ENCODE measurements around the gene WWC2. TPM values are rescaled to one million over a fixed set of nuclear protein-coding genes. Genes with fewer than 3 reads are reported as not detected.

The WWC2 gene
- total RNA-seq, 4 donors from 2014 or later = 28.2 to 38.5 (median 37.0) TPM

DNA sequence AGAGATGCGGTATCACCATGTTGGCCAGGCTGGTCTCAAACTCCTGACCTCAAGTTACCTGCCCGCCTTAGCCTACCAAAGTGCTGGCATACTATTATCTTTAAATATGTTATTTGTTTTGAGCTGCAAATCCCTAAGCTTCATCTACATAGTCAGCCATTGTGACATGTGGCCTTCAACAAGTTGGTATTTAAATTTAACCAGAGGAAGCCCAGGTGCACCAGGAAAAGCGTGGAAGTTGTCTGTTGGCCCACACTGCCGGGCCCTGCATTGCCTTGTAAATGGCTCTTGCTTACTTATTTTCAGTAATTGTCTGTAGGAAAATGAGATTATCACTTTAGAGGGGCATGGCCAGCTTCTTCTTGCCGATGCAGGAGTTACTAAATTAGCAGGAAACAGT is 6.0 kb downstream of the WWC2 start:
- TF ChIP-seq, protein P1, sequence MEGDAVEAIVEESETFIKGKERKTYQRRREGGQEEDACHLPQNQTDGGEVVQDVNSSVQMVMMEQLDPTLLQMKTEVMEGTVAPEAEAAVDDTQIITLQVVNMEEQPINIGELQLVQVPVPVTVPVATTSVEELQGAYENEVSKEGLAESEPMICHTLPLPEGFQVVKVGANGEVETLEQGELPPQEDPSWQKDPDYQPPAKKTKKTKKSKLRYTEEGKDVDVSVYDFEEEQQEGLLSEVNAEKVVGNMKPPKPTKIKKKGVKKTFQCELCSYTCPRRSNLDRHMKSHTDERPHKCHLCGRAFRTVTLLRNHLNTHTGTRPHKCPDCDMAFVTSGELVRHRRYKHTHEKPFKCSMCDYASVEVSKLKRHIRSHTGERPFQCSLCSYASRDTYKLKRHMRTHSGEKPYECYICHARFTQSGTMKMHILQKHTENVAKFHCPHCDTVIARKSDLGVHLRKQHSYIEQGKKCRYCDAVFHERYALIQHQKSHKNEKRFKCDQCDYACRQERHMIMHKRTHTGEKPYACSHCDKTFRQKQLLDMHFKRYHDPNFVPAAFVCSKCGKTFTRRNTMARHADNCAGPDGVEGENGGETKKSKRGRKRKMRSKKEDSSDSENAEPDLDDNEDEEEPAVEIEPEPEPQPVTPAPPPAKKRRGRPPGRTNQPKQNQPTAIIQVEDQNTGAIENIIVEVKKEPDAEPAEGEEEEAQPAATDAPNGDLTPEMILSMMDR (IDR thresholded peaks at IDR 0.05) = no peak
- no peak for TF ChIP-seq POLR2AphosphoS5 (IDR thresholded peaks at IDR 0.05)
- no peak for TF ChIP-seq POLR2A (IDR thresholded peaks at IDR 0.05; ENCODE audit: low read depth)
- TF ChIP-seq EP300 (IDR thresholded peaks at IDR 0.05) = no peak
- H3K9me3 ChIP-seq = no peaks in the 10 kb centered on the region
- no peak overlapping the region for H3K4me3 ChIP-seq
- H3K27me3 ChIP-seq = no peaks in the 10 kb centered on the region
- H3K36me3 ChIP-seq = no peaks in the 10 kb centered on the region
- DNase-seq (ENCODE audit: extremely low spot score) = no peak
- no peak overlapping the region for H3K27ac ChIP-seq (replicated peaks in 1 of 4)
- 97% methylated on average over 5 of the region's 5 CpGs for WGBS
- peaks cover 20 to 45% (median 27%) of the 10 kb centered on the region in 4 donors for H3K4me1 ChIP-seq
- intact Hi-C loops (cut with DNase I) = loop anchor here (10.0 kb wide), 1 partner anchor 70 kb away; no protein-coding TSS in a partner anchor

DNA sequence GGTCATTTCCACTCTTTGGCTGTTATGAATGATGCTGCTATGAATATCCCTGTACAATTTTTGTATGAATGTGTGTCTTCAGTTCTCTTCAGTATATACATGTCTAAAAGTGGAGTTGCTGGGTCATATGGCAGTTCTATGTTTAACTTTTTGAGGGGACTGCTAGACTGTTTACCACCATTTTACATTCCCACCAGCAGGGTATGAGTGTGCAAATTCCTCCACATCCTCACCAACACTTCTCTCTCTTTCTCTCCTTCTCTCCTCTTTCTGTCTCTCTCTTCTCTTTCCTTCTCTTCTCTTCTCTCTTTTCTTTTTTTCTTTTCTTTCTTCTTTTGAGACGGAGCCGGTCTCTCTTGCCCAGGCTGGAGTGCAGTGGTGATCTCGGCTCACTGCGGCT is 7.8 kb downstream of the WWC2 start:
- Histone ChIP-seq H3K27ac (replicated peaks in 1 of 4) (no peak overlapping the region), H3K4me3 (no peak overlapping the region), H3K27me3 (no peaks in the 10 kb centered on the region), H3K4me1 (peaks cover 11 to 27% (median 13%) of the 10 kb centered on the region in 4 donors), H3K9me3 (no peaks in the 10 kb centered on the region), H3K36me3 (no peaks in the 10 kb centered on the region)
- DNase-seq (ENCODE audit: extremely low spot score) = no peak
- intact Hi-C loops (cut with DNase I) = loop anchor here (10.0 kb wide), 1 partner anchor 68 kb away; no protein-coding TSS in a partner anchor
- 98% methylated on average over 4 of the region's 4 CpGs for WGBS
- TF ChIP-seq POLR2A (IDR thresholded peaks at IDR 0.05; ENCODE audit: low read depth) (no peak), EP300 (IDR thresholded peaks at IDR 0.05) (no peak), POLR2AphosphoS5 (IDR thresholded peaks at IDR 0.05) (no peak)
- TF ChIP-seq, protein P1 (IDR thresholded peaks at IDR 0.05) = no peak

DNA sequence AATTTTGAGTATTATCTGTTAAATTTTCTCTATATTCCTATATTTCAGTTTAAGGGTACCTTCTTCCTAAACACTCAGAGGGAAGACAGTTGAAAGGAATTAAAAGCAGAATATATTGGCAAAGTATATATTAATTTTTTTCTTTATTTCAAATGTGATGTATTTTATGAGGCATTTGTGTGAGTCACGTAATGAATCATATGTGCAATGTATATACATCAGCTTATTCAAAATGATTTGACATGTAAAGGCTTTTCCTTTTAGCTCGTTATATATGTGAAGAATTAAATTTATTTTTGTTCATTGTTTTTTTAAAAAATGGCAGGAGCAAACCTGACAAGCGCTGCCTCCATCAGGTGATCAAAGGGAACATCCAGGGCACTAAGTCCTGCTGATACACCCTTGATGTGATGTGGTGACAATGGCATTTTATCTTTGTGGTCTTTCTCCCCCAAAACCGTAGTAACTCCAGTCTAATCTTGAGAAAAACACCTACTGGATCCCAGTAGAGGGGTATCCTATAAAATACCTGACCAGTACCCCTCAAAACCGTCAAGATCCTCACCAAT is 8.9 kb downstream of the WWC2 start:
- no peak for DNase-seq (ENCODE audit: extremely low spot score)
- no peaks in the 10 kb centered on the region for H3K36me3 ChIP-seq
- H3K27ac ChIP-seq (replicated peaks in 1 of 4) = no peak overlapping the region
- no peak overlapping the region for H3K4me3 ChIP-seq
- peaks cover 4 to 22% (median 7%) of the 10 kb centered on the region in 4 donors for H3K4me1 ChIP-seq
- intact Hi-C loops (cut with DNase I) = loop anchor here (10.0 kb wide), 1 partner anchor 67 kb away; no protein-coding TSS in a partner anchor
- no peaks in the 10 kb centered on the region for H3K9me3 ChIP-seq
- WGBS = 94% methylated on average over 5 of the region's 5 CpGs
- H3K27me3 ChIP-seq = no peaks in the 10 kb centered on the region
- TF ChIP-seq, protein P1 (IDR thresholded peaks at IDR 0.05) = no peak
- TF ChIP-seq POLR2A (IDR thresholded peaks at IDR 0.05; ENCODE audit: low read depth) (no peak), EP300 (IDR thresholded peaks at IDR 0.05) (no peak), POLR2AphosphoS5 (IDR thresholded peaks at IDR 0.05) (no peak)

DNA sequence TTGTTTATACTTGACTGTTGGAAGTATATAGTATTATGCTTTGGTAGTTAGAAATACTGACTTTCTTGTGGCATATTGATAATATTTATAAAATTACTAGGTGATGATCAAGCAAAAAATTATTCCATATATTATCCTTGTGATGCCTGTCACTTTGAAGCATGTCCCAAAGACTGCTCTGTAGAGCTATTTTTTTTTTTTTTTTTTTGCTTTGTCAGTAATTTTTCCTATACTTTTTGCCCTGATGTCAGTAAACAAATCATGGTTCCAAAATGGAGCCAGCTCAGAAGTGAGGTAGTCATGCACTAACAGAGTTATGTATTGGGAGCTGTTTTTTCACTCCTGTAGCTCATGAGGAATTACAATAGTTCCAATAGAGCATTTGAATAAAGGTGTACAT is 11.2 kb downstream of the WWC2 start:
- intact Hi-C loops (cut with DNase I) = no loop called here
- TF ChIP-seq EP300 (IDR thresholded peaks at IDR 0.05) = no peak
- no peak for TF ChIP-seq POLR2A (IDR thresholded peaks at IDR 0.05; ENCODE audit: low read depth)
- TF ChIP-seq, protein P1 (IDR thresholded peaks at IDR 0.05) = no peak
- TF ChIP-seq POLR2AphosphoS5 (IDR thresholded peaks at IDR 0.05) = no peak
- no peak overlapping the region for H3K27ac ChIP-seq (replicated peaks in 1 of 4)

More for the DNA sequence above, 11.2 kb downstream of the WWC2 start:
- no peaks in the 10 kb centered on the region for H3K9me3 ChIP-seq
- H3K27me3 ChIP-seq = no peaks in the 10 kb centered on the region
- no peak for DNase-seq (ENCODE audit: extremely low spot score)
- no peaks in the 10 kb centered on the region for H3K36me3 ChIP-seq
- H3K4me1 ChIP-seq = peaks cover 8 to 30% (median 11%) of the 10 kb centered on the region in 4 donors
- H3K4me3 ChIP-seq = no peak overlapping the region

Measured in esophagus muscularis mucosa (tissue), 4 donors.